OCI-LY7 (cell line): Measurements from ENCODE around the gene ZNF343. TPM values are rescaled to one million over a fixed set of nuclear protein-coding genes. Genes with fewer than 3 reads are reported as not detected.

Experiments
- BruUV-seq: library from RNA; stranded (reverse); fragments of 400-500 nt; replicated peaks from 2 replicates; lab custom pipeline; 2021; lab: Mats Ljungman, UMichigan
- CTCF ChIA-PET: fragments of 300-600 bp; sonication (Branson Sonifier 250); formaldehyde crosslinking; loops from one replicate; lab custom pipeline; 2022; ENCODE audit warnings: antibody characterized with exemption; ENCODE audit not compliant: unreplicated experiment; lab: Charles Lee
- POLR2A ChIA-PET: fragments of 300-600 bp; sonication (Branson Sonifier 250); formaldehyde crosslinking; loops from one replicate; lab custom pipeline; 2022; ENCODE audit warnings: antibody characterized with exemption; lab: Charles Lee
- DNase-seq: peaks from one replicate; pipeline ENCODE4 v3.0.0-alpha.2; 2015; ENCODE audit warnings: low spot score
- H2AFZ ChIP-seq: fragments of 200-600 bp; sonication (generic), shearing (Covaris generic); 2 replicates; pipeline ENCODE4 v1.6.1; 2014; ENCODE audit warnings: mild to moderate bottlenecking, antibody characterized with exemption, low read length, moderate library complexity
- H3K27ac ChIP-seq: fragments of 200-600 bp; sonication (generic); 2 replicates; pipeline ENCODE4 v1.5.1; 2014; ENCODE audit warnings: mixed run types, low read depth, mild to moderate bottlenecking, moderate library complexity, low read length, inconsistent platforms; ENCODE audit not compliant: poor library complexity, severe bottlenecking
- H3K36me3 ChIP-seq: fragments of 200-600 bp; sonication (generic); 2 replicates; pipeline ENCODE4 v1.6.1; 2014; ENCODE audit warnings: mild to moderate bottlenecking, antibody characterized with exemption, low read length, moderate library complexity, mixed read lengths; ENCODE audit not compliant: insufficient read depth
- H3K4me1 ChIP-seq: fragments of 200-600 bp; sonication (generic); 2 replicates; pipeline ENCODE4 v1.5.1; 2014; ENCODE audit warnings: mild to moderate bottlenecking, low read length; ENCODE audit not compliant: insufficient read depth, poor library complexity, severe bottlenecking
- H3K4me2 ChIP-seq: fragments of 200-600 bp; sonication (generic); 2 replicates; pipeline ENCODE4 v1.6.1; 2014; ENCODE audit warnings: mild to moderate bottlenecking, low read length
- H3K4me3 ChIP-seq: fragments of 200-600 bp; sonication (generic); 2 replicates; pipeline ENCODE4 v1.5.1; 2014; ENCODE audit warnings: mild to moderate bottlenecking, low read depth, low read length; ENCODE audit not compliant: poor library complexity, severe bottlenecking
- H3K79me2 ChIP-seq: fragments of 200-600 bp; sonication (generic); 2 replicates; pipeline ENCODE4 v1.6.1; 2016; ENCODE audit warnings: low read depth, mild to moderate bottlenecking, low read length, moderate library complexity, mixed read lengths; ENCODE audit not compliant: insufficient read depth
- H3K9me2 ChIP-seq: fragments of 200-600 bp; sonication (generic); 2 replicates; pipeline ENCODE4 v1.6.1; 2016; ENCODE audit warnings: mild to moderate bottlenecking, low read length, mixed read lengths; ENCODE audit not compliant: insufficient read depth
- H3K9me3 ChIP-seq: fragments of 200-600 bp; sonication (generic); 2 replicates; pipeline ENCODE4 v1.6.1; 2014; ENCODE audit warnings: mild to moderate bottlenecking, mixed run types, low read length, mixed read lengths
- H4K20me1 ChIP-seq: fragments of 200-600 bp; sonication (generic); 2 replicates; pipeline ENCODE4 v1.6.1; 2014; ENCODE audit warnings: mild to moderate bottlenecking, antibody characterized with exemption, low read length, moderate library complexity, mixed read lengths; ENCODE audit not compliant: insufficient read depth
- EZH2phosphoT487 ChIP-seq: fragments of 200-600 bp; sonication (generic); IDR thresholded peaks from 2 replicates; pipeline ENCODE4 v1.6.1; 2018; ENCODE audit warnings: low read depth, borderline replicate concordance, mild to moderate bottlenecking, mixed run types, antibody characterized with exemption, low read length, moderate library complexity, mixed read lengths
- intact Hi-C: fragments of 100-400 bp; cut with micrococcal nuclease; formaldehyde crosslinking; loops from one replicate; pipeline ENCODE4 v1.10.0; 2022; ENCODE audit not compliant: unreplicated experiment
- total RNA-seq, 2 experiments: library from RNA; depleted of rRNA in 1 of 2; stranded (reverse); fragments of >200 nt in 1 of 2; shearing (Covaris generic) in 1 of 2; gene quantifications; 2 replicates each; pipeline ENCODE4 v1.2.3, GENCODE V29; 2014 to 2022
- TF ChIP-seq, protein P1 (sequence below): fragments of 200-600 bp; sonication (generic); conservative IDR thresholded peaks from 2 replicates; pipeline ENCODE4 v1.5.1; 2014; ENCODE audit warnings: mild to moderate bottlenecking, antibody characterized with exemption, low read length, moderate library complexity, mixed read lengths

ZNF343 gene
- total RNA-seq, 2 experiments from 2014 or later: 7.1 to 11.9 TPM

DNA sequence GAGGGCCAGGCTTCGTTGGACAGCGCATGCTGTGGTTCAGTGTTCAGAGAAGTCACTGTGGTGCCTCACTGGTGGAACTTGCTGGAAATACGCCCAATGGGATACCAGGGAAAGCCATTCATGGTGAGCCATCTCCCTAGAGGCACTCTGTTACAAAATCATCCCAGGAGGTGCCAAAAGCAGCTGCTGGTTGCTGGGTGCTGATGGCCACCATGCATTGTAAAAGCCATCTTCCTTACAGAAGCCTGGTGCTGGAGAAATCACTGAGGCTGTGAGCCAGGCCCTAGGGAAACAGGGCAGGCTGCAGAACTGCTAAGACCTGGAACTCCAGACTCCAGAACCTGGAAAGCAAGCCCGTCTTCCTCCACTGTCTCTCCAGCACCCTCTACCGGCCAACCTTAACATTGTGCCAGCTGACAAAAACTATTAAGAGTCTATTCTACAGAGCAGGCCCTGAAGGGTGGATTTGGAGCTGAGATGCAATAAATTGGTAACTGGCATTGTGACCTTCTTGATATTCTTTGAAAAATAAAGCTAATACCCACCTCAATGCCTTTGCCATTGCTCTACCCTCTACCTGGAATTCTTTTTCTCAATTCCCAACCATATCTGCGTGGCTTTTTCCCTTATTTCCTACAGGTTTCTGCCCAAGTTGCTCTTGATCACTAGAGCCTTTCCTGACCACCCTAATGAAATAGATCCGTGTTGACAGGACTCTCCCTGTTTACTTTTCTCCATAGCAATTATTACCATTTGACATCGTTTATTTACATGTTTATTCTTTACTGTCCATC lies 56.6 kb downstream of the ZNF343 start:
- TF ChIP-seq EZH2phosphoT487: no peak
- TF ChIP-seq, protein P1, sequence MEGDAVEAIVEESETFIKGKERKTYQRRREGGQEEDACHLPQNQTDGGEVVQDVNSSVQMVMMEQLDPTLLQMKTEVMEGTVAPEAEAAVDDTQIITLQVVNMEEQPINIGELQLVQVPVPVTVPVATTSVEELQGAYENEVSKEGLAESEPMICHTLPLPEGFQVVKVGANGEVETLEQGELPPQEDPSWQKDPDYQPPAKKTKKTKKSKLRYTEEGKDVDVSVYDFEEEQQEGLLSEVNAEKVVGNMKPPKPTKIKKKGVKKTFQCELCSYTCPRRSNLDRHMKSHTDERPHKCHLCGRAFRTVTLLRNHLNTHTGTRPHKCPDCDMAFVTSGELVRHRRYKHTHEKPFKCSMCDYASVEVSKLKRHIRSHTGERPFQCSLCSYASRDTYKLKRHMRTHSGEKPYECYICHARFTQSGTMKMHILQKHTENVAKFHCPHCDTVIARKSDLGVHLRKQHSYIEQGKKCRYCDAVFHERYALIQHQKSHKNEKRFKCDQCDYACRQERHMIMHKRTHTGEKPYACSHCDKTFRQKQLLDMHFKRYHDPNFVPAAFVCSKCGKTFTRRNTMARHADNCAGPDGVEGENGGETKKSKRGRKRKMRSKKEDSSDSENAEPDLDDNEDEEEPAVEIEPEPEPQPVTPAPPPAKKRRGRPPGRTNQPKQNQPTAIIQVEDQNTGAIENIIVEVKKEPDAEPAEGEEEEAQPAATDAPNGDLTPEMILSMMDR: peak; percentile 87
- CTCF ChIA-PET: interaction anchor here (0.6 kb wide), 1 partner anchor 16 kb away, joined by 4 read pairs; no protein-coding TSS in a partner anchor
- Histone ChIP-seq H3K4me3 (no peak overlapping the region), H4K20me1 (no peaks in the 10 kb centered on the region), H3K79me2 (no peaks in the 10 kb centered on the region), H3K36me3 (peaks cover 4% of the 10 kb centered on the region; the same call in 1 of the 2 replicates), H3K27ac (no peak overlapping the region), H3K9me3 (no peaks in the 10 kb centered on the region), H3K4me1 (no peaks in the 10 kb centered on the region), H3K4me2 (no peak overlapping the region), H3K9me2 (no peaks in the 10 kb centered on the region), H2AFZ (no peak overlapping the region)
- intact Hi-C loops: loop anchor here (1.0 to 5.0 kb wide), 4 partner anchors 65 to 485 kb away; no protein-coding TSS in a partner anchor
- no TSS peak for BruUV-seq
- POLR2A ChIA-PET: no interaction called here
- DNase-seq: peak; percentile 54

DNA sequence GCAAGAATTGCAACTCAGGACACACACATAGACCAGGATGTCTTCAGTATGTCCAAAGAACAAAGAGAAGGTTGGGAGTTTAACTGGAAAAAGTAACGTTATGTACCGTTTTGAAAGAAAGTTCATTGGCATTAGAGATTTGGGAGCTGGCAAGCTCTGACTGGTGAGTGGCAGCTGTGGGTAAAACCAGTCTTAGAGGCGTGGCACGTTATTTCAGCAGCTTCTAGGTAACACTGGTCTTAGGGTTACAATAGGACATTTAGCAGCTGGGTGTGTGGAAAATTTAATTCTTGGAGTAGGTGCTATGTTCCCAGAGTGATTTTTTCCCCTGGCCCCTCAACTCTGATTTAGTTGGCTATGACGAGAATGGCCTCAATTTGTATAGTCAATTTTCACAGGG lies 57.3 kb downstream of the ZNF343 start:
- TF ChIP-seq EZH2phosphoT487: no peak
- TF ChIP-seq, protein P1: no peak
- no peaks in the 10 kb centered on the region for H3K9me3 ChIP-seq
- intact Hi-C loops: loop anchor here (5.0 kb wide), 2 partner anchors 244 to 484 kb away; no protein-coding TSS in a partner anchor
- ChIA-PET CTCF (interaction anchor here (0.6 kb wide), 1 partner anchor 17 kb away, joined by 4 read pairs; no protein-coding TSS in a partner anchor), POLR2A (no interaction called here)
- H3K79me2 ChIP-seq: no peaks in the 10 kb centered on the region
- no peak overlapping the region for H3K27ac ChIP-seq
- H3K4me2 ChIP-seq: no peak overlapping the region
- no peaks in the 10 kb centered on the region for H3K9me2 ChIP-seq
- no TSS peak for BruUV-seq
- no peak for DNase-seq
- no peak overlapping the region for H2AFZ ChIP-seq
- H3K36me3 ChIP-seq: no peaks in the 10 kb centered on the region
- H4K20me1 ChIP-seq: no peaks in the 10 kb centered on the region
- no peak overlapping the region for H3K4me3 ChIP-seq
- no peaks in the 10 kb centered on the region for H3K4me1 ChIP-seq

DNA sequence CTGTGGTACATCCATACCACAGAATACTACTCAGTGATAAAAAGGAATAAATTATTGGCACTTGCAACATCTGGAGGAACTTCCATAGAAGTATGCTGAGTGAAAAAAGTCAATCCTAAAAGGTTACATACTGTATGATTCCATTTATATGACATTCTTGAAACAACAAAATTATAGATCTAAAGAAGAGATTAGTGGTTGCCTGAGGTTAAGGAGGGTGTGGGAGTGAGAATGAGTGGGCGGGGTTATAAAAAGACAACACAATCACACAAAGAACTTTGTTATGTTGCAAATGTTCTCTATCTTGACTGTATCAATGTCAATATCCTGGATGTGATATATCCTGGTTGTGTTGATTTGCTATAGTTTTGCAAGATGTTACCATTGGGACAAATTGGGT lies 59.3 kb downstream of the ZNF343 start:
- Histone ChIP-seq H3K79me2 (no peaks in the 10 kb centered on the region), H3K4me3 (no peak overlapping the region), H3K27ac (no peak overlapping the region), H4K20me1 (no peaks in the 10 kb centered on the region), H3K4me1 (no peaks in the 10 kb centered on the region), H2AFZ (no peak overlapping the region), H3K36me3 (no peaks in the 10 kb centered on the region), H3K4me2 (no peak overlapping the region), H3K9me3 (no peaks in the 10 kb centered on the region), H3K9me2 (no peaks in the 10 kb centered on the region)
- intact Hi-C loops: no loop called here
- BruUV-seq: no TSS peak
- ChIA-PET POLR2A (no interaction called here), CTCF (no interaction called here)
- no peak for TF ChIP-seq EZH2phosphoT487
- TF ChIP-seq, protein P1: no peak
- DNase-seq: no peak
